Endothelial cell (in vitro differentiated cells): ENCODE data around the gene MAML2. TPM values are rescaled to one million over a fixed set of nuclear protein-coding genes. Genes with fewer than 3 reads are reported as not detected.

Experiments used
- DNase-seq: peaks from one replicate; pipeline ENCODE4 v3.0.0; 2021; ENCODE audit warnings: low spot score
- H3K27ac Mint-ChIP-seq: one replicate; pipeline ENCODE4 v1.8.0; 2021; ENCODE audit warnings: mixed read lengths, inconsistent platforms; ENCODE audit not compliant: unreplicated experiment
- H3K27me3 Mint-ChIP-seq: one replicate; pipeline ENCODE4 v1.8.0; 2021; ENCODE audit warnings: mild to moderate bottlenecking, moderate library complexity, mixed read lengths, inconsistent platforms; ENCODE audit not compliant: unreplicated experiment
- H3K36me3 Mint-ChIP-seq: one replicate; pipeline ENCODE4 v1.8.0; 2021; ENCODE audit warnings: mild to moderate bottlenecking, low read depth, mixed read lengths, inconsistent platforms; ENCODE audit not compliant: unreplicated experiment
- H3K4me1 Mint-ChIP-seq: one replicate; pipeline ENCODE4 v1.8.0; 2021; ENCODE audit warnings: mild to moderate bottlenecking, mixed read lengths, inconsistent platforms; ENCODE audit not compliant: unreplicated experiment
- H3K4me3 Mint-ChIP-seq: one replicate; pipeline ENCODE4 v1.8.0; 2021; ENCODE audit warnings: mild to moderate bottlenecking, mixed read lengths, inconsistent platforms; ENCODE audit not compliant: unreplicated experiment
- H3K9me3 Mint-ChIP-seq: one replicate; pipeline ENCODE4 v1.8.0; 2021; ENCODE audit warnings: mixed read lengths, inconsistent platforms; ENCODE audit not compliant: unreplicated experiment
- CTCF ChIP-seq: fragments of 200-600 bp; sonication (generic); IDR thresholded peaks from one replicate; pipeline ENCODE4 v1.5.0; 2021; ENCODE audit warnings: antibody characterized with exemption; ENCODE audit not compliant: unreplicated experiment
- total RNA-seq: library from RNA; stranded (reverse); fragmentation: NEBNext Ultra II Directional; extraction: Animal tissue kit (Norgen Biotek cat#: 25700); gene quantifications from one replicate; pipeline ENCODE4 v1.2.1, GENCODE V29; 2021; ENCODE audit not compliant: unreplicated experiment

MAML2 gene
- total RNA-seq, 1 donor from 2014 or later = 6.2 TPM

GRCh38 chr11:96230686-96231085 lies 112.3 kb downstream of the MAML2 start:
- Mint-ChIP-seq H3K9me3 (no peaks in the 10 kb centered on the region), H3K36me3 (no peaks in the 10 kb centered on the region), H3K4me1 (peaks cover 9% of the 10 kb centered on the region)

GRCh38 chr11:96229354-96229977 lies 113.5 kb downstream of the MAML2 start:
- H3K4me1 Mint-ChIP-seq = peaks cover 9% of the 10 kb centered on the region
- no peaks in the 10 kb centered on the region for H3K36me3 Mint-ChIP-seq
- DNase-seq = no peak
- H3K9me3 Mint-ChIP-seq = no peaks in the 10 kb centered on the region
- TF ChIP-seq CTCF = no peak
- H3K27ac Mint-ChIP-seq = no peak overlapping the region
- peaks cover 2% of the 10 kb centered on the region for H3K27me3 Mint-ChIP-seq
- no peak overlapping the region for H3K4me3 Mint-ChIP-seq

More at GRCh38 chr11:96230686-96231085, 112.3 kb downstream of the MAML2 start:
- peaks cover 2% of the 10 kb centered on the region for H3K27me3 Mint-ChIP-seq
- no peak overlapping the region for H3K4me3 Mint-ChIP-seq
- no peak for DNase-seq
- H3K27ac Mint-ChIP-seq = no peak overlapping the region
- TF ChIP-seq CTCF = no peak

- Mint-ChIP-seq H3K27me3 (peaks cover 2% of the 10 kb centered on the region), H3K9me3 (no peaks in the 10 kb centered on the region), H3K36me3 (no peaks in the 10 kb centered on the region), H3K4me1 (peaks cover 9% of the 10 kb centered on the region), H3K4me3 (no peak overlapping the region), H3K27ac (peak overlapping the region; percentile 53)
- no peak for TF ChIP-seq CTCF
- no peak for DNase-seq
These were observed 114.1 kb downstream of the MAML2 start for GRCh38 chr11:96228910-96229309.

- H3K36me3 Mint-ChIP-seq = no peaks in the 10 kb centered on the region
- peaks cover 9% of the 10 kb centered on the region for H3K4me1 Mint-ChIP-seq
- no peaks in the 10 kb centered on the region for H3K9me3 Mint-ChIP-seq
- H3K4me3 Mint-ChIP-seq = no peak overlapping the region
- no peak for TF ChIP-seq CTCF
- no peak for DNase-seq
- H3K27me3 Mint-ChIP-seq = peaks cover 2% of the 10 kb centered on the region
- no peak overlapping the region for H3K27ac Mint-ChIP-seq
These were observed 114.5 kb downstream of the MAML2 start for GRCh38 chr11:96228473-96228891.

- H3K4me1 Mint-ChIP-seq = peaks cover 10% of the 10 kb centered on the region
- no peak overlapping the region for H3K27ac Mint-ChIP-seq
- H3K4me3 Mint-ChIP-seq = no peak overlapping the region
These were observed 115.8 kb downstream of the MAML2 start for GRCh38 chr11:96227244-96227643.

More at GRCh38 chr11:96227244-96227643, 115.8 kb downstream of the MAML2 start:
- TF ChIP-seq CTCF = no peak
- no peak for DNase-seq
- Mint-ChIP-seq H3K9me3 (no peaks in the 10 kb centered on the region), H3K36me3 (no peaks in the 10 kb centered on the region), H3K27me3 (peaks cover 2% of the 10 kb centered on the region)
